ENCODE results near the gene INSR.

- no peak for TF ChIP-seq CTCF (IDR thresholded peaks at IDR 0.05)
- TF ChIP-seq POLR2A (IDR thresholded peaks at IDR 0.05): no peak
Observed at GRCh38 chr19:7101498-7102253, 192.5 kb downstream of the INSR start.
